Fibroblast of lung (primary cell): ENCODE data around the gene TMEM178B.

Source experiments
- CTCF ChIP-seq, 2 donors: IDR thresholded peaks in 1 of 2; conservative IDR thresholded peaks in 1 of 2; 1 replicate in 1 of 2; 2 replicates in 1 of 2; pipeline ENCODE4 v1.5.1; 2011 to 2012; ENCODE audit warnings: low read length in 2 of 2, control low read depth in 1 of 2, inconsistent platforms in 1 of 2, low read depth in 1 of 2, mild to moderate bottlenecking in 1 of 2
- EZH2 ChIP-seq: IDR thresholded peaks from 2 replicates; pipeline ENCODE4 v1.5.1; 2012; ENCODE audit warnings: low read length, control low read depth, mild to moderate bottlenecking; ENCODE audit errors: missing control alignments

GRCh38 chr7:141328290-141328689 lies 254.4 kb downstream of the TMEM178B start:
- no peak for TF ChIP-seq CTCF (conservative IDR thresholded peaks at IDR 0.05 in 1 of 2, IDR thresholded peaks at IDR 0.05 in 1 of 2; ENCODE audit: low read depth in 1 of 2, low read length in 2 of 2)
- TF ChIP-seq EZH2 = no peak
